GM23248 (cell line): ENCODE results near the gene ERCC3.

Experiments used
- EZH2 ChIP-seq: fragments of 200-600 bp; sonication (generic); IDR thresholded peaks from 2 replicates; pipeline ENCODE4 v1.6.1; 2018; ENCODE audit warnings: antibody characterized with exemption, mild to moderate bottlenecking; ENCODE audit not compliant: insufficient read depth, poor library complexity, severe bottlenecking
- EZH2phosphoT487 ChIP-seq: fragments of 200-600 bp; sonication (generic); IDR thresholded peaks from 2 replicates; pipeline ENCODE4 v1.6.1; 2018; ENCODE audit warnings: antibody characterized with exemption, moderate library complexity, mild to moderate bottlenecking, low read depth; ENCODE audit not compliant: insufficient read depth

DNA sequence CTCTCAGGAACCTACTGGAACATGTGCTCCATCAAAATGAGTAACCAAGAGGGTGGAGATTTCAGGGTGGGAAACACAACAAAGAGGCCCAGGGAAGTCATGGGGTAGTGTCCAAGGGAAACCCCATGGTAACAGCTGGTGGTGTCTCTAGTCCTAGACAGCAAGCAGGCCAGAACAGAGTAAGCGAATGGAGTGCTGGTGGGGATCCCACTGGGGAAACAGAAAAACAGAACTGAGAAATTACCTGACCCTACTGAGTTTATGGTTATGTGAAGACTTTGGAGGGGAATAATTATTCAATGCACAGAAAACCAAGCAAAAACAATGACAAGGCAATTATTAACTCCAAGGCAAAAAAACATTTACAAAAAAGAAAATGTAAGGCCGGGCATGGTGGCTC lies 16.9 kb downstream of the ERCC3 start:
- TF ChIP-seq EZH2 (no peak), EZH2phosphoT487 (no peak)
